GM06990 (cell line): ENCODE measurements around the gene FAM131A.

Source experiments
- DNase-seq: peaks from one replicate; pipeline ENCODE4 v3.0.0-alpha.2; 2011; ENCODE audit not compliant: insufficient read length; ENCODE audit errors: extremely low read depth
- H3K27me3 ChIP-seq: replicated peaks from 2 replicates; pipeline ENCODE4 v1.6.0; 2011; ENCODE audit warnings: low read length; ENCODE audit not compliant: control insufficient read depth, insufficient read depth
- H3K36me3 ChIP-seq: 2 replicates; pipeline ENCODE4 v1.5.1; 2011; ENCODE audit warnings: low read length; ENCODE audit not compliant: control insufficient read depth, insufficient read depth
- H3K4me3 ChIP-seq: replicated peaks from 2 replicates; pipeline ENCODE4 v1.5.1; 2011; ENCODE audit warnings: low read depth, mild to moderate bottlenecking, control low read depth, low read length
- CTCF ChIP-seq: IDR thresholded peaks from 2 replicates; pipeline ENCODE4 v1.5.1; 2011; ENCODE audit warnings: low read length, control low read depth, mild to moderate bottlenecking, inconsistent platforms; ENCODE audit not compliant: insufficient read depth, poor library complexity, severe bottlenecking

FAM131A gene

GRCh38 chr3:184350618-184351017, 13.2 kb downstream of the FAM131A start:
- TF ChIP-seq CTCF = no peak
- no peak overlapping the region for H3K4me3 ChIP-seq
- H3K27me3 ChIP-seq = no peaks in the 10 kb centered on the region
- DNase-seq = no peak
- H3K36me3 ChIP-seq = no peaks in the 10 kb centered on the region

GRCh38 chr3:184351511-184352148, 14.2 kb downstream of the FAM131A start:
- H3K36me3 ChIP-seq = no peaks in the 10 kb centered on the region
- TF ChIP-seq CTCF = no peak
- no peaks in the 10 kb centered on the region for H3K27me3 ChIP-seq
- DNase-seq = no peak
- H3K4me3 ChIP-seq = no peak overlapping the region

GRCh38 chr3:184352149-184352785, 14.9 kb downstream of the FAM131A start:
- DNase-seq = no peak
- Histone ChIP-seq H3K27me3 (no peaks in the 10 kb centered on the region), H3K4me3 (no peak overlapping the region), H3K36me3 (no peaks in the 10 kb centered on the region)
- no peak for TF ChIP-seq CTCF

- no peaks in the 10 kb centered on the region for H3K27me3 ChIP-seq
- DNase-seq = no peak
- no peaks in the 10 kb centered on the region for H3K36me3 ChIP-seq
- no peak overlapping the region for H3K4me3 ChIP-seq
- no peak for TF ChIP-seq CTCF
These were observed 15.6 kb downstream of the FAM131A start for GRCh38 chr3:184352897-184353545.

GRCh38 chr3:184353546-184353941, 16.1 kb downstream of the FAM131A start:
- no peak for DNase-seq
- TF ChIP-seq CTCF = no peak
- Histone ChIP-seq H3K36me3 (no peaks in the 10 kb centered on the region), H3K27me3 (no peaks in the 10 kb centered on the region), H3K4me3 (no peak overlapping the region)
